Iris pigment epithelial cell (primary cell): ENCODE results near the gene WDR1.
A peak's percentile ranks its signal among the peaks of the same experiment; 100 is the strongest.

Experiments used
- DNase-seq: peaks from one replicate; pipeline ENCODE4 v3.0.0-alpha.2; 2011; ENCODE audit warnings: low read depth

The WDR1 gene

DNA sequence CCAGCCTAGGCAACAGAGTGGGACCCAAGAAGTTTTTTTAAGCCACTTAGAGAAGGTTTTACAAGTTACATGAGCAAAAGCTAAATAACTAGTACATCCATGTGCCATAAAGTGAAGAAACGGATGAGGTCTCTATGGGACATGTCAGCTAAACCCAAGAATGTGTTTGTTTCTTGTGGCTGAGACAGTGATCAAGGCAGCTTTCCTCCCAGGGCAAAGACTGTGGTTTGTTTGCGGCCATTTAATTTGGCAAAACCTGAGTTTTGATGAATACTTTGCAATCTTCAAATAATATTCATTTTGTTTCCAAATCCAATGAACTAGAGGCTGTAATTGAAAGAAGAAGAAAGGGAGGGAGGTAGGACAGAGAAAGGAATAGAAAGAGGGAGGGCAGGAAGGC is 50.4 kb downstream of the WDR1 start:
- DNase-seq = no peak

DNA sequence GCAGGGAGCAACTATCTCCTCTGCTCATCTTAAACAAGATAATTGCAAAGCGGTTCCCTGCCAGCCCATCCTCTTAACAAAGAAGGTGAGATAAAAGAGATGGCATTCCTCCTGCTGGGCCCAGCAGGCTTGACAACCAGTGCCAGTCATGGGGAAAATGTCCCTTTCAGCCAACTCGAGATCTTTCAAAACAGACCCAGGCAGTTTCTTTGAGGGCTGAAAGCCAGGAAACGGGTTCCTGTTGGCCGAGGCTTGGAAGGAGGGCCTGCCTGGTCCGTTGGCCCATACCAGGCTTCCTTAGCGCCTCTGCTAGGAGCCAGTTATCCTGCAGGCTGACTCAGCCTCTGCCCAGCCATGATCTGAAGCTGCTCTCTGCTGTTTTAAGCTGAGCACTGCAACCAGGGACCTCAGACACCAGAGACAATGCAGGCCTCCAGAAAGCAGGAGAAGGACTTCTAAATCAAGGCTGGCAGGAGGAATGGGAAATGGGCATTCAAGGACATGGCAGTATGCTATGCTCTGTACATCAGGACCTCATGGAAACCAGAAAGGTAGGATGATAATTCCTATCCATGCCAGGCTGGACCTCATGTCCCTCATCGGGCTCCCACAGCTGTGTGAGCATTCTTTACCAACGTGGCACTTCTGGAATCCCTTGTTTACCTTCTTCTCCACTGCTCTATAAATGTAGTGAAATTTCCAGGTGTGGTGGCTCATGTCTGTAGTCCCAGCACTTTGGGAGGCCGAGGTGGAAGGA is 52.9 kb downstream of the WDR1 start:
- DNase-seq = peak; percentile 89

DNA sequence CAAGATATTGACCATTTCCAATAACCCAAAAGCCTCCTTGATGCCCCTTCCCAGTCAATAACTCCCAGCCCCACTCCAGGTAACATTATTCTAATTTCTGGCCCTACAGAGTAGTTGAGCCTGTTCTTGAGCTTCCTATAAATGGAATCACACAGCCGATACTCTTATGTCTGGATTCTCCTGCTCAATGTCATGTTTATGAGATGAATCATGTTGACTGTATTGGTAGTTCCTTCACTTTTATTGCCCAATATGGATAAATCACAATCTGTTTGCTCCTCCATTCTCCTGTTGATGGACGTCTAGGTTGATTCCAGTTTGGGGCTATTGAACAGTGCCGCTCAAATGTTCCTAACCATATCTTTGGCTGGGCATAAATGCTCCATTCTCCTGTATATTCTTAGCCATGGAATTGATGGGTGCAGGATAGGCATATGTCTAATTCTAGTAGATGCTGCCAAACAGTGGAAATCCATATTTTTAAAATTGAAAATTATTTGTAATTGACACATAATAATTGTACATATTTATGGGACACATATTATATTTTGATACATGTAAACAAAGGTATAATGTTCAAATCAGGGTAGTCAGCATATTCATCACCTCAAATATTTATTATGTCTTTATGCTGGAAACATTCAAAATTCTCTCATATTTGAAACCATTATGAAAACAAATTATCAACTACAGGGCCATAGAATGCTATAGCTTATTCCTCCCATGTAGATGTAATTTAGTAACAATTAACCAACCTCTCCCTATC is 54.8 kb downstream of the WDR1 start:
- DNase-seq = peak; percentile 62

- no peak for DNase-seq
These were observed 58.2 kb downstream of the WDR1 start for GRCh38 chr4:10058371-10058770.

- DNase-seq = no peak
These were observed 59.6 kb downstream of the WDR1 start for GRCh38 chr4:10057023-10057395.

GRCh38 chr4:10056334-10057022 is 60.1 kb downstream of the WDR1 start:
- DNase-seq = no peak

DNA sequence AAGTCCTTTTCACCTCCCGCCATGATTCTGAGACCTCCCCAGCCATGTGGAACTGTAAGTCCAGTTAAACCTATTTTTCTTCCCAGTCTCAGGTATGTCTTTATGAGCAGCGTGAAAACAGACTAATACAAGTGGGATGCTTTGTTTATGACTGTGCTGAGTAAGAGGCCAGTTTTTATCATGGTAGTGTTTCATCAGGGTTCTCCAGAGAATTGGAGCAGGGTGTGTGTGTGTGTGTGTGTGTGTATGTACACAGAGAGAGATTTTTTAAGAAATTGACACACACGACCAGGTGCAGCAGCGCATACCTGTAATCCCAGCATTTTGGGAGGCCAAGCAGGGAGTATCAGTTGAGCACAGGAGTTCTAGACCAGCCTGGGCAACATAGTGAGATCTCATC is 60.7 kb downstream of the WDR1 start:
- no peak for DNase-seq

GRCh38 chr4:10054571-10055041 is 62.0 kb downstream of the WDR1 start:
- DNase-seq = no peak

DNA sequence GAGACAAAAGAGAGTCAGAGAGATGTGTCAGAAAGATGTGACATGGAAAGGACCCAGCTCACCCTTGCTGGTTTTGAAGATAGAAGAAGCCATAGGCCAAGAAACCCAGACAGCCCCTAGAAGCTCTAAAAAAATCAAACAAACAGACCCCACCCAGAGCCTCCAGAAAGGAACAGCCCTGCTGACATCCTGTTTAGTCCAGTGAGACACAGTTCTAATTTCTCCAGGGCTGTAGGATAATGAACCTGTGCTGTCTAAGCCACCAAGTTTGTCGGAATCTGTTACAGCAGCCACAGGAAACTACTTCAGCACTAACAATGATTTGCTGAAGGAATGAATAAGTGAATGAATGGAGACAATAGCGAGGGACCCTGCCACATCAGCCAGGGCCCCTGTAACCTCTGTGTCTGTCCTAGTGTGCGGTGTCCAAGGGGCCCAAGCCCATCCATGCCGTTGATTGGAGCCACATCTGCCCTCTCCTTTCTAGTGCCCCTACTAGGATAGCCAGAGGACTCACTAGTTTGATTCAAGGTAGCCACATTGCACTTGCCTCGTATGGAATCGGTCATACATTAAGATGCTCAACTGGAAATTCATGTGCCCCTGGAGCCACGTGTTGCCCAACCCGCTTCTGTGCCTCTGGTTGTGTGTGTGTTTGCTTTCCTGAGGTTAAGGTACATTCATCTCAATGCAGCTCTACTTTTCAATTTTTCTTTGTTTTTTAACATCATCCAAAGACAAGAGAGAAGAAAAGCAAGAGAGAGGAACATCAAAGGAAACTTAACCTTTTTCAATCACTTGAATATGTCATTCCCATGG is 62.8 kb downstream of the WDR1 start:
- DNase-seq = no peak

GRCh38 chr4:10051517-10052135 is 65.0 kb downstream of the WDR1 start:
- DNase-seq = no peak

- no peak for DNase-seq
These were observed 65.9 kb downstream of the WDR1 start for GRCh38 chr4:10050721-10051120.

DNA sequence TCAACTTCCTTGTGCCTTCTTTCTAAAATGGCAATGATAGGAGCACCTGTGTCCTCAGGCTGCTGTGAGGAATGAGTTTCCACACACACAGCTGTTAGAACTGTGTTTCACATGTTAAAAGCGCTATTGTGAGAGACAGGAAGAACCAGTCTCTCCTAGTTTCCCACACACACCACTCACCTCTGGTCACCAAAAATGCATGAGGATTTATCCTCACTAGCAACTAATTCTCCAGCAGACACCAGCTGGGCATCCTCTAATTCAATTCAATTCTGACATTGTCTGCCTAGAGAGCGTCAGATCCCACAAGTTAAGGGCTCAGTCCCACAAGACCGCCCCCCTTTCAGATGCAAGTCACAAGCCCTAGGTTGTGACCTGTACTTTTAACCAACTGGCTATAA is 66.3 kb downstream of the WDR1 start:
- no peak for DNase-seq

- no peak for DNase-seq
These were observed 67.5 kb downstream of the WDR1 start for GRCh38 chr4:10048941-10049697.

GRCh38 chr4:10047967-10048366 is 68.6 kb downstream of the WDR1 start:
- no peak for DNase-seq

GRCh38 chr4:10046471-10046870 is 70.1 kb downstream of the WDR1 start:
- no peak for DNase-seq

DNA sequence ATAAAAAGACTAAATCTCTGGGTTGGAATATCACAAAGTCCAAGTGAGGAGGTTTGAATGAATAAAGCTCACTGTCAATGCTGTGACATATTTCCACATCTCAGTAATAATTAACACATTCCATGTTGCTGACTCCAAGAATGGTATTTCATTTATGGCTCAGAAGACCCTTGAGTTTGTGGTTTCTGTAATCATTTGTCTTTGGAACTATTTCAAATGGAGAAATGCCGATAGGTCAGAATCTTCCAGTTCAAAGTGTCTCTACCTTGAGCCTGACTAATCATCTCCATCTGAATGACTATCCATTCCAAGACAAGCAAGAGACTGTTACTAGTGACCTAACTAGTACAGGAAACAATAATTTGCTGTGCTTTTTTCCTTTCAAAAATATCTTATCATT is 71.1 kb downstream of the WDR1 start:
- DNase-seq = peak; percentile 79

DNA sequence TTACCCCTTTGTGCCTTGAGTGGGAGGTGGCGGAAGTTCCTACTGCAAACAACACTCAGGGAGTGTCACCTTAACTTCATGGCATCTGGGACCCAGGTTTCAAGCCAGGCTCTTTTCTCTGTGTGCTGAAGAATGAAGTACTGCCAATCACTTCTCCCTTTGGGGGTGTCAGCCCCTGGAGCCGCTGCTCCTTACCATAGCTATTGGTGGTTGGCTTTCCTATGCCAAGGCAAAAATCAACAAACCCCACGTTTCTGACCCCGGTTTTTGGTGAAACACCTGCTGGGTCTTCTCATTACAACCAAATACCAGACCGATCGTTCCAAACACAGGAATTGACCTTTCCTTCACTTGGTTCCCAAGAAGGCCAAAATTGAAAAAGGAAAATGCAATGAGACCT is 75.6 kb downstream of the WDR1 start:
- DNase-seq = no peak

DNA sequence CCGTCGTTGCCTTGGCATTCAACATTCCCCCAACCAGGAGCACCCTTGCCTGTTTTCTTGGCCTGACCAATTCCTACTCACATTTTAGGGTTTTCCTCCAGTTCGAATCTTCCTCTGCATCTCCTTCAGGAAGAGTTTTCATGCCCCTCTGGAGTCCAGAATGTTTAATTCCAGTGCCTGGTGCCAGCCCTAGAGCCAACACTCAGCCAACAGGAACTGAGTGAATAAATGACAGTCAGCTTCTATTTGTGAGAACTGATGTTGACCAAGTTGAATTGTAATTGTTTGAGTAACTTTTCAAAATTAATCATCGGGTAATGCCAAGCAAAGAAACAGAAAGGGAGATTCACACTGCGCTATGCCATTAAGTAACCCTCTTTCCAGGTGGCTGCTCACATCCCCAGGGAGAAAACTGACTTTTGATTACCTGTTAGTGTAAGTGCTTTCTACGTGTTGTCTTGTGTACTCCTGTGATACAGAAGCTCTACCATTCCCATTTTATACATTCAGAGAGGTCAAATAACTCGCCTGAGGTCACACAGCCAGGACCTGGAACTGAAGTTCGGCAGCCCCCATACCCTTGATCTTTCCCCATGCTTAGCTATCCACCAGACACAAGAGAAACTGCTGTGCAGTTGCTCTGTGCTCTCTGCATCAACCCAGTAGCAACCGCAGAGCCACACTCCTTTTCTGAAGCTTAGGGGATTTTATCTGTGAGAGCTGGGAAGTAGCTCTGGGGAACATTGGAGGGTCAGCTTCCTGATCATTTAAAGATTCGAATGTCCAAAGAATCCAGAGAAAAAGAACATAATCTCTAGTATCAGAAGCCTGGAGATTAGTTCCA is 76.3 kb downstream of the WDR1 start:
- no peak for DNase-seq

GRCh38 chr4:10036807-10037342 is 79.7 kb downstream of the WDR1 start:
- DNase-seq = no peak

- no peak for DNase-seq
These were observed 81.5 kb downstream of the WDR1 start for GRCh38 chr4:10035130-10035529.
